Measurements from ENCODE around the gene CRYM.
"Not testable (repeated sequence)": the region's sequence is repeated elsewhere in the genome, so short reads cannot be mapped to it uniquely, and the experiment has no call there.

CRYM gene

GRCh38 chr16:21250072-21250923 lies 27.8 kb downstream of the CRYM start:
- in situ Hi-C loops (cut with MboI; ENCODE audit: low sequenced_read_pairs) = no loop called here

- in situ Hi-C loops (cut with MboI; ENCODE audit: low sequenced_read_pairs) = not testable (repeated sequence)
These were observed 29.9 kb downstream of the CRYM start for GRCh38 chr16:21248179-21248578.

DNA sequence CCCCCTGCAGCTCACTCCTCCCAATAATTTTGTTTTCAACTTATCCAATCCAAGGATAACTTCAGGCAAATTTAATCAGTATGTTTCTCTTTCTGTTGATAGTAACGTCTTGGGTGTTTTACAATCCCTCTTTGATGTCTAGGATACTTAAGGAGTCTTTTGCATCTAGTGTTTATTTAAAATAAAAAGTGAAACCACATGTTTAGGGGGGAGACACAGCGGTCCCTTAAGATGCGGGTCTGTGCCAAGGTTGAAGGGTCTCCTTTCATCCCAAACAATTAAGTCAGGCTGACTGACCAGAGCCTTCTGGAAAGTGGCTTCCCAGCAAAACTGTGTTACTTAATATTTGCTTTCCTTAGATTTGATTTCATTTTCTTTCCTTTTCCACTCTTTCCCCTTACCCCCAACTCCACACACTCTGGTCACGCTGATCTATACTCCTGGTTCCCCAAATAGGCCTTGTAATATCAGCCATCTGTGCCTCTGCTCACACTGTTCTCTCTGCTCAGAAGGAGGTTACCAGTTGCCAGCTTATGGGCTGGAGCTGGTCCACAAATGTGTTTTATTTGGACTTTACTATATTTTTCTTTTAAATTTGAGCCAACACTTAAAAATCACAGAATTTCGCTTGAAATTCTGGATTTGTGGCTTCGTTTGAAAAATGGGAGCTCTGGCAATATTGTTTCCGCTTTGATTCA lies 33.4 kb downstream of the CRYM start:
- in situ Hi-C loops (cut with MboI; ENCODE audit: low sequenced_read_pairs) = no loop called here

DNA sequence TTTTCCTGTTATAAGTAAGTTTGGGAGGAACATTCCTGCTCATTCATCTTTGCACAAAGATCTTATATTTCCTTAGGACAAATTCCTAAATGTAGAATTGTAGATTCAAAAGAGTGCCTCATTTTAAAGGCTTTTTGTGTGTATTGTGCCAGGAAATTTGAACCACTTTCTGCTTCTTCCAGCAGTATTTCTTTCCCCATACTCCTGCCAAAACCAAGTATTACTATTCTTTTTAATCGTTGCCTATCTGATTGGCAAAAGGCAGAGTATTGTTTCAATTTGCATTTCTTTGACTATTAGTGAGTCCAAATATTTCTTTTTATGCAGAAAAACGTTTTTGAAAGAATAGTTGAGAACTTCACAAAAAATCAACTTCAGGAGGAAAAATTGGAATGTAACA lies 35.3 kb downstream of the CRYM start:
- in situ Hi-C loops (cut with MboI; ENCODE audit: low sequenced_read_pairs) = no loop called here

DNA sequence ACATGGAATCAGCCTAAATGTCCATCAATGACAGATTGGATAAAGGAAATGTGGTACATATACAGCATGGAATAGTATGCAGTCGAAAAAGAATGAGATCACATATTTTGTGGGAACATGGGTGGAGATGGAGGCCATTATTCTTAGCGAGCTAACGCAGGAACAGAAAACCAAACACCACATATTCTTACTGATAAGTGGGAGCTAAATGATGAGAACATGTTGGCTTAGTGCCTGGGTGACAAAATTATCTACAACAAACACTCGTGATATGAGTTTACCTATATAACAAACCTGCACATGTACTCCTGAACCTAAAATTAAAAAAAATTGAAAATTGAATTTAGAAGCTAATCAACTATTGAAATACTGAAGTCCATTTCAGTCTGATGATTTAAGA lies 38.4 kb downstream of the CRYM start:
- in situ Hi-C loops (cut with MboI; ENCODE audit: low sequenced_read_pairs) = no loop called here

- in situ Hi-C loops (cut with MboI; ENCODE audit: low sequenced_read_pairs) = no loop called here
These were observed 41.3 kb downstream of the CRYM start for GRCh38 chr16:21236831-21237230.

DNA sequence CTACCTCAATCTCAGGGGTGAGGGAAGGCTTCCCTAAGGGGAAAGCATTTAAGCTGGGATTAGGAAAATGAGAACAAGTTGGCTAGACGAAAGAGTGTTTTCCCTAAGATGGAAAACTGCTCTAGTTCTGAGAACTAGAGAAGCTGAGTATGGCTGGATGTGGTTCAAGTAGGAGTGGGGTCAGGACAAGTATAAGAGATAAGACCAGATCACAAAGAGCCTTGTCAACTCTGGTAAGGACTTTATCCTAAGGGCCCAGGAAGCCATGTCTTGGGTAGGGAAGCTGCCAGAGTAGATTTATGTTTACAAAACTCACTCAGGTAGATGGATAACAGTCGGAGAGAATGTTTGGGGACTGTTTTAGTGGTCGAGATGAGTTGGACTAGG lies 42.9 kb downstream of the CRYM start:
- in situ Hi-C loops (cut with MboI; ENCODE audit: low sequenced_read_pairs) = no loop called here

- in situ Hi-C loops (cut with MboI; ENCODE audit: low sequenced_read_pairs) = no loop called here
These were observed 44.5 kb downstream of the CRYM start, which contains the start of gene ANKS4B for GRCh38 chr16:21233521-21234150. Gene ANKS4B, plus strand, starts transcription at chr16:21233699. Its CDS starts 39 bp downstream, at chr16:21233738.

- in situ Hi-C loops (cut with MboI; ENCODE audit: low sequenced_read_pairs) = no loop called here
These were observed 45.0 kb downstream of the CRYM start for GRCh38 chr16:21233045-21233520.

DNA sequence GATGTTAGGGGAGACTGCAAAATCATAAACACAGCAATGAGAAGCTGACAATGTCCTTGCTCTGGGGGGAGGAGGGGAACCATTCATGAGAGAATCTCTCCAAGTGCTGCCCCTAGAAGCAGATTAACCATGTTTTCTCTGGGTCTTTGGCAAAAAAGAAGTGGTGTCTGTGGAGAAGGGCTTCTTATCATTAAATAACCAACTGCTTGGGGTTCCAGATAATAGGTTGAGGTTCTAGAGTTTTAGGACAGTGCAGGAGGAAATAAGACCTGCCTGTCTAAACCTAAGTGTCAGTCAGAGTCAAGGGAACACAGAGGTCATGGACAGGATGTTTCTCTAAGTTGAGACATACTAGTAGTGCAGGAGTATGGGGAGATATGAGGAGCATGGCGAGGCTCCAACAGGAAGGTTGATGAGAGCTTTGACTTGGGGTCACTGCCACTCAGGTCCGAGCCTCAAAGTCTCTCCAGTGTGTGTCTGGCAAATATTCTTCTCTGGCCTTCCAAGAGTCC lies 49.7 kb downstream of the CRYM start:
- in situ Hi-C loops (cut with MboI; ENCODE audit: low sequenced_read_pairs) = no loop called here

DNA sequence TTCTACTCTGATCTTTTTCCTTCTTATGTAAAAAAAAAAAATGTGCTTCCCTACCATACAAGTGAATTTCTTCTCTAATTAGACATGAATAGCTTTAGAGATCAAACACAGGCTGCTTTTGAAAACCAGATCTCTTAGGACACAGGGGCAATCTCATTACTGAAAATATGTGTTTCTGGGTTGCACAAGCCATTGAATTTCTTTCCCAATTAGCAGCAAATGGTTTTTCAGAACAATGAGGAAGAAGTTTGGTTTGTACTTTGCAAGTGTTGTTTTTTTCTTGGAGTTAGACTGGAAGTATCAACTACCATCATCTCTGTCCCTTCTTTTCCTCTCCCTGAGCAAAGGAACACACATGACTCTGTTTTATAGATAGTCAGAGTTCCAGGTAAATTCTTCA lies 50.2 kb downstream of the CRYM start:
- in situ Hi-C loops (cut with MboI; ENCODE audit: low sequenced_read_pairs) = no loop called here

GRCh38 chr16:21226749-21227148 lies 51.3 kb downstream of the CRYM start:
- in situ Hi-C loops (cut with MboI; ENCODE audit: low sequenced_read_pairs) = no loop called here

DNA sequence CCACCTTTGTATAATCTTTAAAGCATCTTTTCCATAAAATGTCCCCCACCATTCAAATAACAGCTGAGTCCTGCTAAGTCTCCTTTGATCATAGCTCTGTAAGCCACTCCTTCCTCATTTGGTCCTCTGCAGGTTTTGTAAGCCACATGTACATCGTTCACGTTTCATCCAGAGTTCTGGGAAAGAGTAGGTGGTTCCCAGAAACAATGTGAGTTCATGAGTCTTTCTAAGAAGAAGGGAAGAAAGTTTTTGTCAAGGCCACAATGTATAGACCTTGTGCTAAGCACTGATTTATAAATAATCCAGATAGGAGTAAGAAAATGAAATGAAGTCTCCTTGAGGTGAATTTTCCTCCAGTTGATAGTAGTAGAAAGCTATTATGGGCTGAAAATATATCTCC lies 53.3 kb downstream of the CRYM start:
- in situ Hi-C loops (cut with MboI; ENCODE audit: low sequenced_read_pairs) = no loop called here

DNA sequence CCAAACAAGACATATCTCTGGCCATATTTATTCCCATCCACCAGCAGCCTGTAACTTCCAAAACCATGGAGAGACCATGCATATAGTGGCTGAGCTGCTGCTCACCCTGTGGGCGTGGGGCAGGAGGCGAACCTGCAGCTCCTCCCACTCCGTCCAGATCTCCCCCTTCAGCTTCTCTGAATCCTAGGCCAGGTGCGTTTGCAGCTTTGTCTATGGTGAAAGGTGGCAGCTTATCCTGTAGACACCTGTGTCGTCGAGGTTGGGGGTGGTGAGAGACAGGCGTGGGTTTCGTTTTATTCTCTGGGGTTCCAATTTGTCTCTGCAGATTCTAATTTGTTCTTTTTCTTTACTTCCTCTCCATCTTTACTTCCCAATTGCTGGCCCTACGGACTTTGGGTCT lies 54.3 kb downstream of the CRYM start:
- in situ Hi-C loops (cut with MboI; ENCODE audit: low sequenced_read_pairs) = no loop called here

- in situ Hi-C loops (cut with MboI; ENCODE audit: low sequenced_read_pairs) = no loop called here
These were observed 55.4 kb downstream of the CRYM start for GRCh38 chr16:21222495-21223337.

DNA sequence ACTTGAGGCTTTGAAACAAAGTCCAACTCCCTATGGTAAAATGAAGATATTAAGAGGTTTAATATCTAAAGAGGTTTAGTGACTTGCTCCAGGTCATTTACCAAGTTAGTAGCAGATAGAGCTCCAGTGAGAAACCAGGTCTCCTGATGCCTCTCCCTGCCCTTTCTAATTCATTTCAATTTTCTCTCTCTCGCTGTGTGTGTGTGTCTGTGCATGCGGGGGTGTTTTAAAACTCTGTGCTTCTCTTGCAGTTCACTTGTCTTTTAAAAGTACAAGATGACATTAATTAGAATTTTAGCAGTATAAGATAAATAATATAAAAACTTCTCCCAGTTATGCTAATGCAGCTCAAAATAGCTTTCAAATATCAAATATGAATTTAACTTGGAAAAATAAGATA lies 58.5 kb downstream of the CRYM start:
- in situ Hi-C loops (cut with MboI; ENCODE audit: low sequenced_read_pairs) = no loop called here

GRCh38 chr16:21218153-21218552 lies 59.9 kb downstream of the CRYM start:
- in situ Hi-C loops (cut with MboI; ENCODE audit: low sequenced_read_pairs) = no loop called here

- in situ Hi-C loops (cut with MboI; ENCODE audit: low sequenced_read_pairs) = no loop called here
These were observed 61.0 kb downstream of the CRYM start for GRCh38 chr16:21217121-21217520.

DNA sequence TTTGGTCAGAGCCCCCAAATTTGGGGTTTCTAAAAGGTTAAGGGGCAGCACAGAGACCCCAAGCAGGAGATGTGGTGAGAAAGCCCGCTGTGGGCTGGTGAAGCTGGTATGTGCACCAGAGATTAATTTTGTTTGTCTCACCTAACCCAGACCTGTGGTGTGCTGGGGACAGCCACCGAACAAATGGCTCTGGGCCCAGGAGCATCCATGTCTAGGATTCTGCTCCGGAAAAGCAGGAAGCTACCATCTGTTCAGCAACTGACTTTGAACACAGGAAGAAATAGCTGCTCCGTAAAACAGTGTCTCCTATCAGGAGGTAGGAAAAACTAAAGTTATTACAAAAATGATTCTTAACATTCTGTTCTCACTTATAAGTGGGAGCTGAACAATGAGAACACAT lies 64.0 kb downstream of the CRYM start:
- in situ Hi-C loops (cut with MboI; ENCODE audit: low sequenced_read_pairs) = no loop called here

DNA sequence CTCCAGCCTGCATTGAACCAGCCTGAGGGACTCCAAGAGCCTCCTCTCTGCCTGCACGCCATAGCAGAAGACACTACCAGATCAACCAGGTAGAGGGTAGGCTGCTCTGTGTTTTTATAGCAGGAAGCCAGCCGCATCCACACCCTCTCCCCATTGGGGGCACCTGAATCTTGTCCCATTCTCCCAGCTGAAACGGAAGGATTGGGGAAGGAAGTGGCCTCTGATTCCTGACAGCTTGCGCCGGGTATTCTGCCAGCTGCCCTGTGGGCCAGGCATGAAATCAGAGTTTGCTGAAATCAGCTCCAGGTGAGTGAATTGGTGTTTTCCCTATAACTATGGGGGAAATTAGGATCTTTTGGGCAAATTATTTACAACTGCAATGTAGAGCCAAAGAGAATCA lies 66.6 kb downstream of the CRYM start, which contains the start of gene ZP2:
Gene ZP2 (minus strand): TSS at position 89 of the 400 bp plus-strand sequence. CDS start 27 bp downstream, at position 62.
- in situ Hi-C loops (cut with MboI; ENCODE audit: low sequenced_read_pairs) = no loop called here
